Hepatocyte (in vitro differentiated cells): ENCODE data around the gene COQ9.

ENCODE experiments used
- EZH2 ChIP-seq: fragments of 200-600 bp; sonication (generic); IDR thresholded peaks from 2 replicates; pipeline ENCODE4 v1.6.1; 2016; ENCODE audit warnings: antibody characterized with exemption, mild to moderate bottlenecking, borderline replicate concordance
- TF ChIP-seq, protein P1 (sequence below): fragments of 200-600 bp; sonication (generic); IDR thresholded peaks from 2 replicates; pipeline ENCODE4 v1.5.1; 2016; ENCODE audit warnings: antibody characterized with exemption, mild to moderate bottlenecking; ENCODE audit not compliant: poor library complexity

DNA sequence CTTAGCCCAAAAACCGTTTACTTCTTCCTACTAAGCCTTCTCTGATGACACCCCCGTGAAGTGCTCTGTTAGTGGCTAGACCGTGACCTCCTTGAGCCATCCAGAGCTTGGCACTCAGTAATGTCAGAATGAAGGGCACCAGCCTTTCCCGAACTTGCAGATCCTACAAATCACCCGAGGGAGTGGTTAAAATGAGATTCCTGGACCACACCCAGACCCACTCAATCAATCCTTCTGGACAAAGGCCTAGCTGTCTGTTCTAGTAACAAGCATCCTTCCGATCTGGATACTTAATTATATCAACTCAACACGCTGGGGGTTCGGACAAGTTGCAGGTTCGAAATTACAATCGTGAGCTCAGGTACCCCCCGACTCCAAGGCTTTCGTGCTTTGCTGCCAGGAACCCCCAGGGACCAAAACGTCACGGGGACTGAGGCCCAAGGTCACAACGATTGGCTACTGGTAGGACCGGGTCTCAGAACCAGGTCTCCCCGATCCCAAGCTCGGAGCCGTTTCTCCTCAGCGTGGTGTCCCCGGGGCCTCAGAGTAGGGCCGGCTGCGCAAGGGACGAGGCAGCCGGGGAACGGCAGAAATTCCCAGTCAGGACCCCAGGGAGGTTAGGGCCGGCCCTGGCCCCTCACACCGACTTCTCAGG lies 621 bp upstream of the COQ9 start:
- TF ChIP-seq, protein P1, sequence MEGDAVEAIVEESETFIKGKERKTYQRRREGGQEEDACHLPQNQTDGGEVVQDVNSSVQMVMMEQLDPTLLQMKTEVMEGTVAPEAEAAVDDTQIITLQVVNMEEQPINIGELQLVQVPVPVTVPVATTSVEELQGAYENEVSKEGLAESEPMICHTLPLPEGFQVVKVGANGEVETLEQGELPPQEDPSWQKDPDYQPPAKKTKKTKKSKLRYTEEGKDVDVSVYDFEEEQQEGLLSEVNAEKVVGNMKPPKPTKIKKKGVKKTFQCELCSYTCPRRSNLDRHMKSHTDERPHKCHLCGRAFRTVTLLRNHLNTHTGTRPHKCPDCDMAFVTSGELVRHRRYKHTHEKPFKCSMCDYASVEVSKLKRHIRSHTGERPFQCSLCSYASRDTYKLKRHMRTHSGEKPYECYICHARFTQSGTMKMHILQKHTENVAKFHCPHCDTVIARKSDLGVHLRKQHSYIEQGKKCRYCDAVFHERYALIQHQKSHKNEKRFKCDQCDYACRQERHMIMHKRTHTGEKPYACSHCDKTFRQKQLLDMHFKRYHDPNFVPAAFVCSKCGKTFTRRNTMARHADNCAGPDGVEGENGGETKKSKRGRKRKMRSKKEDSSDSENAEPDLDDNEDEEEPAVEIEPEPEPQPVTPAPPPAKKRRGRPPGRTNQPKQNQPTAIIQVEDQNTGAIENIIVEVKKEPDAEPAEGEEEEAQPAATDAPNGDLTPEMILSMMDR, result no peak
- no peak for TF ChIP-seq EZH2
